Measurements from ENCODE around the gene ERAP2.
"Not testable (repeated sequence)": the region's sequence is repeated elsewhere in the genome, so short reads cannot be mapped to it uniquely, and the experiment has no call there.

Gene ERAP2

DNA sequence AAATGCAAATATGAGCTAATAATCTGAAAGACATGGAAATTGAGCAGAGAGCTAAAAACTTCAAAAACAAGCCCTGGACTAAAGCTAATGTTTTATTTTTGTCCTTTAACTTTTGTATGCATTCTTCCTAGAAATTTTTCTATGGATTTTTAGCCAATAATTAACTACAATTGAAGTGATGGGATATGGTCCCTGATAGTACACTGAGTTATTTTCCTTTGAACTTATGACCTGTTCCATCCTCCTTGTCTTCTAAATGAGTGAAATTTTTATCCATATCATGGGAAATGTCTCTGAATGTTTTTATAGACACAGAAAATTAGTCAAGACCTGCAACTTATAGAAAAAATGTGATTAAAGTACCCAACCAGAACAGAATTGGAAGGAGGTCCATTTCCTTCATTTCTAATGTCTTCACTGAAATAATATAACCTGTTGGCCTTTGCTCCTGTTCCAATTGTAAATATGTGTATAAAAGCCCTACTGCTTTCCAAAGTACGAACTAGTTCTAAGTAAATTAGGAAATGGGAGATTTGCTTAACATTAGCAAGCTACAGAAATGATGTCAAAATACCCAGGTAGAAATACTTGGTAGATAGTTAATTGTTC lies 11.3 kb upstream of the ERAP2 start:
- no peak for DNase-seq

DNA sequence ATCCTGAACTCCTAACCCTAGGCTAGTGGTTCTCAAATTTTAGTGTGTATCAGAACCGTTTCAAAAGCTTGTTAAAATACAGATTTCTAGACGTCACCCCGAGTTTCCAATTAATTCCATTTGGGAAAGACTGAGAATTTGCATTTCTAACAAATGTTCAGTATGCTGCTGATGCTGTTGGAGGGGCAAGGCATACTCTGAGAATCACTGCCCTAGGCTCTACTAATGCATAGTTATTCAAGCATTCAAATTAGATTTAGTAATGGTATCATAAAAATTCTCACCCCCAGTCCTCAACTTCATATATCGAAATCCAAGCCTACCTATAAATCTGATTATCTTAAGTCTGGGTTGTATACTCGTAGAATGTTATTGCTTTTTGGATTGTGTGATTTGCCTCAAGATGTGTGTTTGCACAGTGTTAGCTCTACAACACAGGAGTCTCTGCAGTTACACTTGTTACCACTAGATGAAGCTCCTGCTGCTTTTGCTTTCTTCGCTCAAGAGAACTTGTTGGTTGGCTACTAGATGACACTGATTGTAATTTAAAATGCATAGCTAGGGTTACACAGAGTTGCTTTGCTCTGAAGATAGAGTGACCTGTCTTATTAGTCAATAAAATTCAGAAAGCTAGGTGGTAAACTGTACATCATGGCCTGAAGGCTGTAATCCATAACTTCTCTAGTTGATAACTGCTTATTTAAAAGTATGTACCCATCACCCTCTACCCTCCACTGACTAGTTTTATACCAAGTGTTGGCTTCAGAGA lies 7.5 kb upstream of the ERAP2 start:
- peak; percentile 64 for DNase-seq

DNA sequence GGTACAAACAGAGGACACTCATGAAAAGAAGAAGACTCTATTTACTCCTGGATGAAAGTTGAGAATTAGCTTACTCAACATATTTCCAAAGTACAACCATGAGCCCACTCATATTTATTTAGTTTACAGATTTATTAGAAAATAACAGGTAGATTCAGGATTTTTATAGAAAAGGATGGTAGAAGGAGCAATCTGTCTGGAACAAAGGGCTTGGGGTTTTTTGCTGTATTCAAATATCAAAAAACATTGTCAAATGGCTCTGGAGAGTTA lies 7.0 kb upstream of the ERAP2 start:
- DNase-seq = no peak

DNA sequence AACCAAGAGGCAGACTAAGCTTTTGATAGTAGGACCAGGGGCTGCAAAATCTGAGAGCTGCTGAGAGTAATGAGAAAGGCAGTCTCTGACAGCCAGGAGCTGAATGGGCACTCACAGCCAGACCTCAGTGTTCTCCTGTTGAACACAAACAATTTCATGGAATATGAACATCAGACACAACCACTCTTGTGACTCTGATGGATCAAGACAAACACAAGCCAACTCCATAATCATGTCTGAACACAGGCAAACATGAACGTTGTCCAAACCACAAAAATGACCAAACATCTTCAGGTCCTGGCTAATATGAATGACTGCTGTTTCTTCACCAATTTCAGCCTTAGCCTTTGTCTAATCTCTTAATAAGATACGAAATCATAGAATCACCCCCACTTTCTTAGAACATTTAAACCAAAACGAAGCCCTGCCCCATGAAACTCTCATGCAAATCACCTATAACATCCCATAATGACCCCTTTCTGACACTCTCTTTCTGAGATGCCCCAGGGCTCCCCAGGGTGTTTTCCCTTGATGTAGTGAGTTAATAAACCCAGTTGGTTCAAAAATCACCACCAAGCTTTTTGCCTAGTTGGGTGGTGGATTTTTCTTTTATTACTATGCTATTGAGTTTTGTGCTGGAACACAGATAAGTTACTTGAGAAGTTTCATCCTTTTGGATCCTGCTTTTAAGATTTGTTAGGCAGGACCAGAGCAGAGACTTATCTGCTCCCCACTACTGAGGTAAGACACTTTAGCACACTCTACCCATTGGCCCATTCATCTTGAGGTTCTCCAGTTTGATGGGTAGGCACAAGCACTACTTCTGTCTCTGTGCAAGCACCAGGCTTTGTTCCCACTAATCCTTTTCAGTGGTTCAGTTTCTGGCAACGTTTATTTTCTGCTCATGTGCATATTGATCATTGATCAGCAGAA lies 5.9 kb upstream of the ERAP2 start:
- no peak for DNase-seq

DNA sequence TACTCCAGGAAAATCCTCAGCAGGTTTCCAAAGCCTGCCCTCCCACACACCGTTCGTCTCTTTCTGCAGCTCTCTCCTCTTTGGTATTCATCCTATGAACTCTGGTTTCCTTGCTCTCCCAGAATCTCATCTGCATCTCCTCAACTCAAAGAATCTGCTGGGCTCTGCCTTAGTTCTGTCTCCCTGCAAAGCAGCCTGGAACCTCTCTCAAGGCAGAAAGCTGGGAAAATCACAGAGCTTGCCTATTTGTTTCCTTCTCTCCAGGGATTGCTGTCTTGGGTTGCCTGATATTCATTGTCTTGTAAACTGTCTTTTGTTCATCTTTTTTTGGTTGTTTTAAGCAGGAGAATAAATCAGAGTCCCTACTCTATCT lies 5.3 kb upstream of the ERAP2 start:
- no peak for DNase-seq

DNA sequence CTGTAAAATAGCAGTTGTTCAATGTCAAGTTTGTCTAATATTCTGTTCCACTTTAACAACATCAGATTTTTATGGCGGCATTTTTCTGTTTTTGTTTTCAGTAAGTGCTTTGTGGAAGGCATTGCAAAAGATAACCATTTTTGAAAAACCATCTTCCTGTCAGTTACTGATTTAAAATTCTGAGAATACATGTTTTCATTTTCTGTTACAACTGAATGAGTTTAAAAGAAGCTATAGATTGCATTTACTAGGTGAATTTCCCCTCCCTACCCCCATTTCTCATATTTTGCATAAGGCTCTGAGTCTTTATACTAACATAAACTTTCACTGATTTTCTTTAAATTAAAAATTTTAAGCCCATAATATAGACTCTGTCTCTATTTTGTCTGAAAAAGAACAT lies 4.6 kb upstream of the ERAP2 start:
- no peak for DNase-seq

DNA sequence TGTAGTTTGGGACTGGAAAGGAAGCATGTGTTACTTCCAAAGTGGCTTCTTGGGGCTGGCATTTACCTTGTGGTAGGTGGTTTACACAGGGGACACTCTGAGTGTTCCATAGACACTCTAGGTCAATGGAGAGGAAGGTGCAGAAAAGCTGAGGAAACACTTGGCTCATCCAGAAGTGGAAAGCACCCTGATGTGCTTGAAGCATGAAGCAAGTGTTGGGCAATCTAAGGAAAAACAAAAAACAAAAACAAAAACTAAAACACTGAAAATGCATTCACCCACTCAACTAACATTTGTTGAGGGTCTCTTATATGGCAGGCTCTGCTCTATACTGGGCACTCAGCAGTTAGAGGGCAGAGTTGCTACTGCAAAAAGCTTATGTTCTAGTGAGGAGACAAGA lies 2.9 kb upstream of the ERAP2 start:
- DNase-seq = no peak

DNA sequence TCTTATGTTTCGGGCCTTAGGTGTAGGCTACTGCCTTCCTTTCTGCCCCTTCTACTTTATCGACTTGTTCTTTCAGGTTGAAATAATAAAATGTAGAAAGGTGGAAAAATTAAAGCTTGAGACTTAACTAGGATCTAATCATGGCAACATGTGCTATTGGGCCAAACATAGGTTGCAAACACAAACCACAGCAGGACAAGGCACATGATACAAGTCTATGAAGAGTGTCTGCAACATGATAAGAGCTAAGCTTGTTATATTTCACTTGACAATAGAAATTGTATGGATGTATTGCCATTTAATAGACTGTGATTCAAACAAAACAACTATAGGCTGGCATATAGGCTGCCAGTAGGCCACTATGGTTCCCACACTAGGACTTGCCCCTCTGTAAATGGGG lies 1.7 kb upstream of the ERAP2 start:
- no peak for DNase-seq

DNA sequence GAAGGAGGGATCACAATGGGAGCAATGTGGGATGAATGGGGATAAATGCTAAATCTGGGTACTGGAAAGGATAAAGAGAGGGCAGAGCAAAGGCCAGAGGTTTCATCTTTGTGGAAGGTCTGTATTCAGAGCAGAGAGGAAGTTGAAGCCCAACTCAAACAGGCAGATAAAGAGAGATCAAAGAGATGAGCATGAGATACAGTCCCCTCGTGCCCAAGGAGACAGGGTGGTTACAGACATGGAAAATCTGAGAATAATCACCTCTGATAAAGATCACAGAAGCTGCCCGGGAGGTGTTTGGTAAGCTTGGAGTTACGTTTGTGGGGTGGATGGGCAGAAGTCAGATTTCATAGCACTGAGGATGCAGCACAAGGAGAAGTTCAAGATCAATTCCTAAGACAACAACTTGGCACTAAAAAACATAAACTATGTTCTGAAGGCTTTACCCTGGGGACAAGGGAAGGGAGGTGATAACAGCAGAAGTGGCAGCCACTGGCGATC lies 459 bp upstream of the ERAP2 start:
- DNase-seq = no peak

DNA sequence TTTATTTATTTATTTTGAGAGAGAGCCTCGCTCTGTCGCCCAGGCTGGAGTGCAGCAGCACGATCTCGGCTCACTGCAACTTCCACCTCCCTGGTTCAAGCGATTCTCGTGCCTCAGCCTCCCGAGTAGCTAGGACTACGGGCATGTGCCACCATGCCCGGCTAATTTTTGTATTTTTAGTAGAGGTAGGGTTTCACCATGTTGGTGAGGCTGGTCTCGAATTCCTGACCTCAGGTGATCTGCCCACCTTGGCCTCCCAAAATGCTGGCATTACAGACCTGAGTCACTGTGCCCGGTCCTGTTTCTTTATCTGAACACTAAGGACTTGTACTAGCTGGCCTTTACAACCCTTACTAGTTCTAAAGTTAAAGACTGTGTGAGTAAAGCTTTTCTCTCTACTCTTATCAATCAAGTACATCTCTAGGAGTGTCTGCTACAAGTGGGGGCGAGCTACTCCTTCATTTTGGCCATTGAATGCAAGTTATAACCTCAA lies 723 bp downstream of the ERAP2 start:
- DNase-seq = not testable (repeated sequence)

DNA sequence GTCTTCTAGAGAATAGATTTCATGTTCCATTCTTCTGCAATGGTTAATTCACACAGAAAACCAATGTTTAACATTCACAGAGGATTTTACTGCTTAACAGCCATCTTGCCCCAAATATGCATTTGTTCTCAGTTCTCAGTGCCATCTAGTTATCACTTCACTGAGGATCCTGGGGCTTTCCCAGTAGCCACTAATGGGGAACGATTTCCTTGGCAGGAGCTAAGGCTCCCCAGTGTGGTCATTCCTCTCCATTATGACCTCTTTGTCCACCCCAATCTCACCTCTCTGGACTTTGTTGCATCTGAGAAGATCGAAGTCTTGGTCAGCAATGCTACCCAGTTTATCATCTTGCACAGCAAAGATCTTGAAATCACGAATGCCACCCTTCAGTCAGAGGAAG lies 3.4 kb downstream of the ERAP2 start:
- DNase-seq = no peak

DNA sequence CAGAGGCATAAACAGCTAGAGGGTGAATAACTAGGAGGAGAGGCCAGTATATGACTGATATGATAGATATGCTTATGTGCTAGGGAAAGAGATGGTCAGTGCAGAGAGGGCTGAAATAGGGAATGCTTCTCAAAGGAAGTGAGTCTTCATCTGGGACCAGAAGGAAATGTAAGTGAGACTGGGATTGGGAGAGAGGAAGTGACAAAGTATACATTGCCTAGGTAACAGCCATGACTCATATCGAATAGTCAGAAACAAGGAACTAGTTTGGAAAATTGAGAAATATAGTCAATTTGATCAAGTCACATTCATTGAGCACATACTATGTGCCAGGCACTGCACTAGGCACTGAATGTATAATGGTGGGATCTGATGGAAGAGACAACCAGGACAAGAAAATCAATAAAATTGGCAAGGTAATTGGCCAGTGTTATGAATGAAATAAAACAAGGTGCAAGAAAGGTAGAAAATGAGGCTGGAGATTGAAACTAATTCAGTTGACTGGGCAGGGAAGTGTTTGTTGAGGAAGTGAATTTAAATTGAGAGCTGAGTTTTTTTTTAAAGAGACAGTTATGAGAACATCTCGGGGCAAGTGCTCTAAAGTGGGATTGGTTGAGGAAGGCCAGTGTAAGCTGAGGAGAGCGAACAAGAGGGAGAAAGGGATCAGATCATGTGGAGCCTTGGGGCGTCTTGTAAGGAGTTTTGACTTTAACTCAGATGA lies 4.3 kb downstream of the ERAP2 start:
- DNase-seq = peak; percentile 56

DNA sequence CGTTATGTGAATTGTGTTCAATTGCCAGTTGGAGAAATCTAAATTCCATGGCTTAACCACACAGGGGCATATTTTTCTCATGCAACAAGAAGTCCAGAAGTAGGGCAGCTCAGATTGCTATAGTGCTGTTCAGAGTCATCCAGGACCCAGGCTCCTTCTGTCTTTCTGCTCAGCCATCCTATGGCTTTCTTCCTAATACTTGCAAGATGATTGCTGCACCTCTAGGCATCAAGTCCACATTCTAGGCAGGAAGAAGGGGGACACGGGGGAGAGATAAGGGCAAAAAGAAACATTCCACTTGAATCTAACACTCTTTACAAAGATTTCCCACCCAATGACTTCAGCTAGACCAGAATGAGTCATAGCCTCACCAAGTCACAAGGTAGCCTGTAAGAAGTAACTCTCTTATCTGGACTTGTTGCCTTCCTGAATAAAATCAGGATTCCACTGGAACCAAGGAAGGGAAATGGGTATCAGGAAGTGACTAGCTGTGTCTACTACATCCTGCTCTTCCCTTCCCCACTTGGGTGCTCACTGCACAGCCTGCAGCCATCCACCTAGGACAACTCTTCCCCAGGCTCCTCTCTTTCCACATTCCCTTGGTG lies 5.3 kb downstream of the ERAP2 start:
- DNase-seq = peak; percentile 44

DNA sequence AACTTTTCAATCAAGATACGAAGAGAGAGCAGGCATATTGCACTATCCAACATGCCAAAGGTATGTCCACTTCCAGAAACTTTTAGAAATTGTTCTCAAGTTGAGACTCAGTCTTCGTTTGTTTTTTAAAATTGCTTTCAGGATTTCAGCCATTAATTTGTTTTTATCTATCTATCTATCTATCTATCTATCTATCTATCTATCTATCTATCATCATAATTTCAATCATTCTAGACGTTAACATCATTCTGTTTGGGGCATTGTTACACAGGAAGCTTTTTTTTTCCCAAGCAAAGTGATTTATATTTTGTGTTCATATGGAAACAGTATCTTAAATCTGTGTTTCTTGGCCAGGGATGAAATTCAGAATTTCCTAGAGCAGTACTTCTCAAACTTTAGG lies 7.6 kb downstream of the ERAP2 start:
- DNase-seq = no peak

DNA sequence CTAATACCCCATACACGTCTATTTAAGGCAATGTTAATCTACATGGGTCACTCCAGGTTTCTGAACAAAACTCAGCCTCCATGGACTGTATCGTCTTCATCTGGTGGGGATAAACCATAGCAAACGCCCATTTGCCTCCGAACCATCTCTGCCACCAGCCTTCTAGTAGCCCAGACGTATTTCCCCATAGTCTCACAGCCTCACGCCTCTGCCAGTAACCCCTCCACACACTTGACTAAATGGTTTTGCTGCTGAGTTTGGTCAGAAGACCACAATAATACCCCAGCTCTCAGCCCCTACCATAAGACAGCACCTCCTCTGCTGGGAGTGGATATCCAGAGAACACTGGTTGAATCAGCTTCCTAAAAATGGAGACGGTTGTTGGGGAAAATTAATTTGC lies 8.7 kb downstream of the ERAP2 start:
- DNase-seq = no peak

DNA sequence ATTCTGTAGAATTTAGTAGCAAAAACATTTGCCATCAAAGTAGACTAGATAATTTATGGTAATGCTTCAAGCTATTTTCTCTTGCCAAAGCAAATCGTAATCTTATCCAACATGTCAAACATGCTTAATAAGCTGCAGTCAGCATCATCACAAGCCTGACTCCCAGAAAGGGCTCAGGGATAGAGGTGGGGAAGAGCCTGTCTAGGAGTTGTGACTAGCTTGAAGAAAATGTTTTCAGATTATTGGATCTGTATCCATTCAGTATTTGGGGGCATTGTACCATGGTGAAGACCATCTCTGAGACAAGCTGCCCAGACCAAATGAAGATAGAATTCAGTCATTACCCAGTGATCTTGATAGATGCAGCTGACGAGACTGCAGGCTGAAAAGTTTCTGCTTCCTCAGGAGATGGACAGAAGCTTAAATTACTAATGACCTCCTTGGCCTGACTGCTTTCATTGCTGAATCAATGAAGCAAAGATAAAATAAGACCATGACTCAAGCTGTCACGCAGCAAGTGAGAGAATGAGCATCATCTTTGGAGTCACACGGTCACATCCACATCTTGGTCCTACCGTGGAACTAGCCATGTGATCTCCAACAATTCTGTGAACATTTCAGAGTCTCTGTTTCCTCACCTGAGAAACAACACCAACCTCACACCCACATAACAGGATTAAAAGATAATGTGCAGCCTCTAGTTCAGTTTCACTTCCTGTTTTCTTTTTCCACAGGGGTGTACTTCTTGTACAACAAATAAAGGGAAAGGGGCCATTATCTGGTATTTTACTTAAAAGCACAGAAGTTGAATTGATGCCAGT lies 9.4 kb downstream of the ERAP2 start:
- no peak for DNase-seq

DNA sequence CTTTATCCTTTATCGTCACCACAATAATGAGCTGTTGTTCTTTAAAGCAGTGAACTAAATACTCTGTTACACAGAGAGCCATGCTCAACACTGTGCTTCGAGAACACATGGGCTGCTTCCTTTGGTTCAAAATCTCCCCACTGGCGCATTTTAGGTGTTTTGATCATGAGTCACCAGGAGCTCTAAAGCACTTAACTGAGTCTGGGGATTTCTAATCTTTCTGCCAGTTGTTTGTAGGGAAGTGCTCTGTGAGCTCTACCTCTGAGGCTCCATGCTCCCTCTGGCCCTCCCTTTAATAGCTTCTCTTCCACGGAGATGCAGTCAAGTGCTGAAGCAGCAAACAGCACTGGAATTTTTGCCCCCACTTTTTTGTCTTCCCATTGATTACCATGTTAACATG lies 17.0 kb downstream of the ERAP2 start:
- DNase-seq = peak; percentile 81

DNA sequence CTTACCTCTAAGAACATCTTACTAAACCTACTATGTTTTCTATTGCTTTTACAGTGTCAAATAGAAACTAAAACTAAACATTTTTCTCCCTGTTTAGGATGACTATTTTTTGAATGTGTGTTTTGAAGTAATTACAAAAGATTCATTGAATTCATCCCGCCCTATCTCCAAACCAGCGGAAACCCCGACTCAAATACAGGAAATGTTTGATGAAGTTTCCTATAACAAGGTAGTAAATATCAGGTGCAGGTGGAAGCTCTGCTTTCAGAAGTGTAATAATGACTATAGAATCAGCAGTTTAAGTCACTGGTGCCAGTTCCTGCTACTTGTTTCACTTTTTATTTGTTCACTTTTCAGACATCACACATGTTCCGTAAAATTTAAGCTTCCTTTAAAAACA lies 20.0 kb downstream of the ERAP2 start:
- DNase-seq = no peak

DNA sequence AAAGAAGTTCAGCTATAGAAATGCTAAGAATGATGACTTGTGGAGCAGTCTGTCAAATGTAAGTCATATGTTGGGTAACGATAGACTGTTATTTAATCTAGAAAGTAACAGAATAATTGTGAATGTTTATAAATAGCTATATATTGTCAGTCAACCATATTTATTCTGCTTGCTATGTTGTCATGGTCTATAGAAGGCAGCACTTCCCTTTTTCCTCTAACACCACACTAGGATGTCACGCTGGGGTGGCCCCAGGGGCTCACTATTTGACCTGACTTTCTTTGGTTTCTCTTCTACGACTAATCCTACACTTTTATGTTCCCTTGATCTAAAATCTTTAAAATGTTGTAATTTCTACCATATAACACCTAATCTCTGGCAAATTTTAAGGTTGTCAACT lies 20.5 kb downstream of the ERAP2 start:
- no peak for DNase-seq

DNA sequence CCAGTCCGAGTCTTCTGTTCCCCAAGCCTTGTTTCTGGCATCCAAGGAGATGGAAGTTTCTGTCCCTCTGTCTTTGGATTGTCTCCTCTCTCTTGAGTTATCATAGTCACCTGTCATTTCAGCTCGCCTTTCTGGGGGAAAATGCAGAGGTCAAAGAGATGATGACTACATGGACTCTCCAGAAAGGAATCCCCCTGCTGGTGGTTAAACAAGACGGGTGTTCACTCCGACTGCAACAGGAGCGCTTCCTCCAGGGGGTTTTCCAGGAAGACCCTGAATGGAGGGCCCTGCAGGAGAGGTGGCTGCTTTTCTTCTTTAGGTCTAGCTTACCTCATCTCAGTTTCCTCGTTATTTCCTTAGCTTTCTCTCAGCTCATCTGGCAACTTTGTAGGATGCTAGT lies 25.1 kb downstream of the ERAP2 start:
- no peak for DNase-seq

DNA sequence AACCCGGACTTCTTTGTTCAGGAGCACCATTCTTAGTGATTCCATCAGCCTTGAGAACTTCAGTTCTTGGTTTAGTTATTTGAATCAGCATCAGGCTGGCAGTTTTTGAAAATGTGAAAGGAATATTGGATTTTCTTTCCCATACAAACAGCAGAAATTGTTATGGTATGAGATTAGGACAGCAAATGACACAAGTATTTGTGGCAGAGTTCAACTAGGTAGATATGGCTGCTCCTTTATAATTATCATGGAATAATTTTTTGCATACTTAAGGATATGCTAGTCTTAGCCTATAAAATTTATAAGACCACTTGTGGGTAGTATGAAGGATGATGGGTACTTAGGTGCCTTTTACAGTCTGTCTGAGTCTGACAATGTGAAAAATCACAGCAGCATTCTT lies 25.5 kb downstream of the ERAP2 start:
- no peak for DNase-seq

DNA sequence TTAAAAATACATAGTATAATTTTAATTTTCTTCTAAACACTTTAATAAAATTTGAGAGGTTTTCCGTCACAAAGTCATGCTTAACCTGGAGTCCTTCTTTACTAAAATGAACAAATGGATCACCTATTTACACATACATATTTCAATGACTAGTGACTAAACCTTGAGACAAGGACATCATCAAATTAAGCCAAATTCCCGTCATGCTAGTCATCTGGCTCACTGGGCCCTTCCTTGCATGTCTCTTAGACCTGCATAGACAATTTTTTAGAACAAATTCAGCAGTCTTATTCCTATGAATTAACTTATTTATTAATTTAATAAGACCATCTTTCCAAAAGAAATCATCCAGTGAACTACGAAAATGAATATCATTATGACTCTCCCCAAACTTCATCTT lies 26.6 kb downstream of the ERAP2 start:
- DNase-seq = no peak
